Measurements from ENCODE around the gene TMC4.

GRCh38 chr19:54162884-54163283 lies 10.1 kb downstream of the TMC4 start:
- TF ChIP-seq CTCF (optimal IDR thresholded peaks at IDR 0.05 in 1 of 3, IDR thresholded peaks at IDR 0.05 in 1 of 3, conservative IDR thresholded peaks at IDR 0.05 in 1 of 3; ENCODE audit: extremely low read depth in 1 of 3, insufficient read depth in 2 of 3, low read length in 3 of 3): no peak
- TF ChIP-seq EZH2 (IDR thresholded peaks at IDR 0.05; ENCODE audit: low read length): no peak
